ENCODE data around the gene RFC1.
A peak's percentile ranks its signal among the peaks of the same experiment; 100 is the strongest.

GRCh38 chr4:39319676-39320075 is 46.5 kb downstream of the RFC1 start:
- TF ChIP-seq CTCF (IDR thresholded peaks at IDR 0.05 in 2 of 3, conservative IDR thresholded peaks at IDR 0.05 in 1 of 3; ENCODE audit: insufficient read depth in 2 of 3, low read depth in 1 of 3, low read length in 3 of 3) (no peak), FOXK2 (conservative IDR thresholded peaks at IDR 0.05 in 1 of 2, IDR thresholded peaks at IDR 0.05 in 1 of 2; ENCODE audit: low read depth in 2 of 2) (no peak), MEF2A (IDR thresholded peaks at IDR 0.05; ENCODE audit: control insufficient read depth, low read depth, low read length) (no peak), ZNF830 (CRISPR knock-in tag; IDR thresholded peaks at IDR 0.05) (no peak), ATF3 (IDR thresholded peaks at IDR 0.05) (peak; percentile 75), ATF3 (CRISPR knock-in tag; conservative IDR thresholded peaks at IDR 0.05) (no peak), HDAC6 (IDR thresholded peaks at IDR 0.05; ENCODE audit: low read depth, low read length) (no peak), NFE2L1 (tag; IDR thresholded peaks at IDR 0.05; ENCODE audit: borderline replicate concordance, low read depth) (no peak), IFI16 (CRISPR knock-in tag; IDR thresholded peaks at IDR 0.05) (no peak), EP300 (IDR thresholded peaks at IDR 0.05; ENCODE audit: low read length) (peak; percentile 16; the same call in 1 of the 2 replicates)
